GM19023 (cell line): ENCODE data around the gene CPVL.

Experiments used
- ATAC-seq: cut with Tn5 transposase; IDR thresholded peaks from one replicate; pipeline ENCODE4 v1.9.1; 2021; ENCODE audit warnings: mild to moderate bottlenecking, moderate library complexity; ENCODE audit not compliant: unreplicated experiment

The CPVL gene

GRCh38 chr7:28953633-28954032 is 192.7 kb downstream of the CPVL start:
- no peak for ATAC-seq
